NCI-H748 (cell line): Measurements from ENCODE around the gene HUS1B.

Experiments used
- DNase-seq: peaks from one replicate; lab custom pipeline; 2025; ENCODE audit not compliant: unreplicated experiment; lab: John Stamatoyannopoulos, UW

Gene HUS1B

DNA sequence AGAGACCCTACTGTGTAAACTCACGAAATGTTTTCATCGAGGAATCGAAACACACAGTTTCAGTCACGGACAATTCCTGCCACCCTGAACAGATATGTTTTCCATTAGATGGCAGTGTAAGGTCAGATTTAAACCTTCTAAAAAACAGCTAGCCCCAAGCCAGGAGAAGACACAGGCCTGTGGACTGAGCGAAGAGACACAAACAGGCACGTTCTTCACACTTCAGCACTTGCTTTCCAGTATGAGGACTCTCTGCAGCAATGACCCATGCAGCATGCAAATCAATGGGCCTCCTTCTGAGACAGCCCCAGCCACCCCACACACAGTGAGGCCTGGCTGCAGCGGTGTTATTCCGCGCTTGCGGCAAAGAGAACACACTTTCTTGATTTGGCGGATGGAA, 31.9 kb downstream of the HUS1B start:
- peak; percentile 19 for DNase-seq

DNA sequence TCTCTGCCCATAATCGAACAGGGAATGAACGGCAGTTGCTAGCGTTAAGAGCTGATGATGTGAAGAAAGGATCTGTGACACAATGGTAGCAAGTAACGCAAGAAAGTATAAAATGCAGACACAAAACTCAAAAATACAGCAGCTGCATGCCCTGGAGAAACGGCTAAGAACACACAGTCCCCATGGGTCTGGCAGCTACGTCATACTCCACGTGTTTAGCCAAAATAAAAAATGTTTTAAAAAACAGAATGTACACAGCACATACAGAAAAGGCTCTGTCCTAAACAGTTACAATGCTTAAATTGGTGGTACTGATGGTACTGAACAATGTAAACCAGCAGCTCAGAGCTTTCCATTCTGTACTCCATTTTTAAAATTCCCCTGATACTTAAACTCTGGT, 34.4 kb downstream of the HUS1B start:
- DNase-seq: no peak

GRCh38 chr6:621931-622330, 35.0 kb downstream of the HUS1B start:
- DNase-seq: no peak

GRCh38 chr6:620950-621349, 36.0 kb downstream of the HUS1B start:
- DNase-seq: no peak

- no peak for DNase-seq
Measured at GRCh38 chr6:620166-620565, 36.7 kb downstream of the HUS1B start.

GRCh38 chr6:617456-618100, 39.3 kb downstream of the HUS1B start:
- peak; percentile 59 for DNase-seq

GRCh38 chr6:613981-614380, 42.9 kb downstream of the HUS1B start:
- DNase-seq: no peak

GRCh38 chr6:611928-612327, 45.0 kb downstream of the HUS1B start:
- DNase-seq: no peak

- no peak for DNase-seq
Measured at GRCh38 chr6:610882-611281, 46.0 kb downstream of the HUS1B start.

DNA sequence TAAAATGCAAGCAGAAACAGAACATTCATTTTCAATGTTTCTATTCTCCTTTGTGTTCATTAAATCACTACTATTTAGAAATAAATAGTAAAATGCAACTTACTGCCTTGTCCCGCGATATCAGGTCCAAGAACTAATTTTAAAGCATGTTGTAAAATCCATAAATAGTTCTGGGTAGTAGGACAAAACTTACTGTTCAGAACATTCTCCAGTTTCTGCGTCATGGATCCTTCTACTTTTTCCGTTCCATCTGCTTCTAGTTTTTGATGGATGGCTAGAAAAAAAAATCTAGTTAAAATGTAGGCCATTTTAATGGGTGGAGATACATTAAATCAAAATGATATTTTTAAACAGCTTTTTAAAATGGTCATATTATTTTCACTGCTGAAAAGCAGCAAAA, 47.0 kb downstream of the HUS1B start:
- DNase-seq: no peak

GRCh38 chr6:606829-607379, 50.0 kb downstream of the HUS1B start:
- DNase-seq: no peak
